AG08395 (cell line): ENCODE data around the gene PTPN1.
"Not testable (repeated sequence)": the region's sequence is repeated elsewhere in the genome, so short reads cannot be mapped to it uniquely, and the experiment has no call there.

ENCODE experiments used
- DNase-seq: peaks from one replicate; pipeline ENCODE4 v3.0.0; 2012; ENCODE audit warnings: mixed read lengths, low spot score

PTPN1 gene

DNA sequence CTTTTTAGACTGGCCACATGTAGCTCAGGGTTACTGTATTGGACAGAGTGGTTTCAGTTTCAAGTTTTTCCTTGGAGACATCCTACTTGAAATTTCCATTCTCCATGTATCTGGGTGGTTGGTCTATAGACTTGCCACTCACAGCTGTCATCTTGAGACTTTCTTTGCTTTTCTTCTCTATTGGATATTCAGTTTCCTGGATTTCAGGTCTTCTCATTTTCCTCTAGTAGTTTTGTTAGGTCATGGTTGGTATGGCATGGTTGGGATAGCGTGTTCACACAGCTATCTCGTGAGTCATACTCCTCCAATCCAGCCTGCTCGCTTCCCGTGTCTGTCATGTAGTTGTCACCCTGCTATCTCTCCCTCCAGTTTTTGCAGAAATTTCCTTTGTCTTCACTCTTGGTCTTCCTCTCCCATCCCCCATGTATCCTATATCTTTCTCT, 48.3 kb downstream of the PTPN1 start:
- DNase-seq: peak; percentile 28

DNA sequence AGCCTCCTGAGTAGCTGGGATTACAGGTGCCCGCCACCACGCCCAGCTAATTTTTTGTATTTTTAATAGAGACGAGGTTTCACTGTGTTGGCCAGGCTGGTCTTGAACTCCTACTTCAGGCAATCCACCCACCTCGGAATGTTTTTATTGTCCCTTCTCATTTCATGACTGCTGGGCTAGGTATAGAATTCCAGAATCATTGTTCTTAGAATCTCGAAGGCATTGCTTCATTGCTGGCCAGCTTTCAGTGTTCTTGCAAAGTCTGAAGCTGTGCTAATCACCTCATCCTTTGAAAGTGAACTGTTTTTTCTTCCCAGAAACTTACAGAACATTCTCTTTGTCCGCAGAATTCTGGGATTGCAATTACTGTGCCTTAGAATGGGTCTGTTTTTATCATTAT, 49.0 kb downstream of the PTPN1 start:
- DNase-seq: no peak

DNA sequence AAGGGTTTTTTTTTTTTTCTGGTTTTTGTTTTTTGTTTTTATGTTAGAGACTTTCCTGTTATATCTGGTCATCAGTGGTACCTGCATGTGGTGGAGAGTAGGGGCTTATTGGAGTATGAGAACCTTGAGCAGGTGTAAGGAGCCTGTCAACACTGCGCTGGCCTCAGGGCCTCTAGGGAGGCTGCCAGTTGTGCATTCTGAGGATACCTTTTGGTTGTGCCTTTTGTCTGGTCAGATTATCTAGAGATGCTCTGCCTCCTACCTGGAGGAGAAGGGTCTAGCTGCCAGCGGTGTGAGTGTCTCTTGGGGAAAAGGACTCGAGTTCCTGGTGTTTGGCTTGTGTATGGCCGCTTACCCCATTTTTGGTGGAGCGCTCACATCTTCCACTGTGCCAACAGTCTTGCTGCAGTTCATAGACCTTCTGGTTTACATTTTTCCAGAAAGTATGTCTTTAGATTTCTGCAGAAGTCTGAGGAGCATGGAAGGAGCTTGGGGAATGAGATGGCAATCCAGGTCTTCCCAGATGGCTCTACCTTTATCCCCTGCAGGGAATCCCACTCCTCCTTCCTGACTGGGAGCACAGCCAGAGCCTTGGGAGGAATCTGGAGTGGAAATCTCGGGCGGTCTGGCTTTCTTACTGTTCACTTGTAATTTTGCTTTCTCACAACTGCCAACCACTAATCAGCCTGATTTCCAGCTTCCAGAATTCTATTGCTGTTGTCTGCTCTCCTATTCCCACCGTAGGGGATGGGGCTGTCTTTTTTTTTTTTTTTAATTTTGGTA, 49.9 kb downstream of the PTPN1 start:
- DNase-seq: no peak

DNA sequence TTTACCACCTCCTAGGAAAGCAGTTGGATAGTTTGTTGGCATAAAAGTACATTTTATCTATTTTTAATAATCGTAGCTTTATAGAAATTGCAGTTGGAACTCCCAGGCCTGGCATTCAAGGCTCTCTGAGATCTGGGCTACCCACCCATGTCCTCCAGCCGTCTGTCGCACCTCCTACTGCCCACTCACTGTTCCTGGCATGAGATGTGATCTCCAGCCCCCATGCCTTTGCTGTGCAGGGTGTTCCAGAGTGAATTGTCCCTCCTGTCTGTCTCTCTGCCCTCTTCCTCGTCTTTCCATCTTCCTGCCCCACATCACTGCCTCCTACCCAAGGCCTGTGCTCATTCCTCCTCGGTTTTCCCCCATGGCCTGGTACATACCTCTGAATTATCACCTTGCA, 50.7 kb downstream of the PTPN1 start:
- no peak for DNase-seq

DNA sequence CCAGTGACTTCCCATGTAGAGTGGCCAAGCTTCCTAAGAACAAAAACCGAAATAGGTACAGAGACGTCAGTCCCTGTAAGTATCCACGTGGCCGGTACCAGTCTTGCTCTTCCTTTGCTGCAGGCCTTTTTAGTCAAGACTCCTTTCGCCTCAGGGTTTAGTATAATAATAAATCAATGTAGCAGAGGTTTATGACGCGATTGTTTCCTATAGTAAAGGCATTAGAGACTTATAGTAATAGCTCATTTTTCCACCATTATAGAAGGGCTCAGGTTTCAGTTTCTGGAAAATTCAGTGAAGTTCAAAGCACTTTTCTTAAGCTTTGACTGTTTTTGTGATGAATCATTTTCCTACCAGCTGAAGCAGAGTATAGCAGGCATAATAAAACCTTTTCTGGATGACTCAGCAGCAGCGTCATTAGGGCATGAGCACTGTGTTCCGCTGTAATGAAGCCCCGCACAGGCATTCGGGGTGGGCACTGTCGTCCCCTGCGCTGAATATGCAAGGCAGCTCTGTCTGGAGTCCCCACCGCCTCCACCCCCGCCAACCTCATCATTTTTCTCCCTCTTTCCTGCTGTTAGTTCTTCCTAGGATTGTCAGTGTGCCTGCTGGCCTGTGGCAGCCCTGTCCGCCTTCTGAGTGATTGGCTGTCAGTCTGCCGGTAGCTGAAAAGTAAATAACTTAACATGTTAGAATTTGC, 51.3 kb downstream of the PTPN1 start:
- DNase-seq: peak; percentile 94

DNA sequence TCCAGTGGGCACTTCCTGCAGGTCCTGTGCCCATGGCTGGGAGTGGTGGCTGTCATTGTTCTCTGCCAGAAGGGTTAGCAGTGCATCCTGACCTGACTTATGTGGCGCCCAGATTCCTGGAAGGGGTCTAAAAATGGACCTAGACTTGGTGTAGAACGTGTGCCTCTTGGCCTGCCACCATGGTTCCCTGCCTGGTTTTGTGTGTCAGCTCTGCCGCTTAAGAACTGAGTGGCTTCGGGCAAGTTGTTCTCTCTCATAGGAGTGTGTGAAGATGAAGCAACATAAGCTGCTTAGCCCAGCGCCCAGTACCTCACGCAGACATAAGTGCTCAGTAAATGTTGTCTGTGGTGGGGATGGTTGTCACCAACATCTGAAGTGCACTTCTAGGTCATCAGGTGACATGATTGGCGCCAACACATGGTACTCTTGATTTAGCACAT, 52.1 kb downstream of the PTPN1 start:
- no peak for DNase-seq

DNA sequence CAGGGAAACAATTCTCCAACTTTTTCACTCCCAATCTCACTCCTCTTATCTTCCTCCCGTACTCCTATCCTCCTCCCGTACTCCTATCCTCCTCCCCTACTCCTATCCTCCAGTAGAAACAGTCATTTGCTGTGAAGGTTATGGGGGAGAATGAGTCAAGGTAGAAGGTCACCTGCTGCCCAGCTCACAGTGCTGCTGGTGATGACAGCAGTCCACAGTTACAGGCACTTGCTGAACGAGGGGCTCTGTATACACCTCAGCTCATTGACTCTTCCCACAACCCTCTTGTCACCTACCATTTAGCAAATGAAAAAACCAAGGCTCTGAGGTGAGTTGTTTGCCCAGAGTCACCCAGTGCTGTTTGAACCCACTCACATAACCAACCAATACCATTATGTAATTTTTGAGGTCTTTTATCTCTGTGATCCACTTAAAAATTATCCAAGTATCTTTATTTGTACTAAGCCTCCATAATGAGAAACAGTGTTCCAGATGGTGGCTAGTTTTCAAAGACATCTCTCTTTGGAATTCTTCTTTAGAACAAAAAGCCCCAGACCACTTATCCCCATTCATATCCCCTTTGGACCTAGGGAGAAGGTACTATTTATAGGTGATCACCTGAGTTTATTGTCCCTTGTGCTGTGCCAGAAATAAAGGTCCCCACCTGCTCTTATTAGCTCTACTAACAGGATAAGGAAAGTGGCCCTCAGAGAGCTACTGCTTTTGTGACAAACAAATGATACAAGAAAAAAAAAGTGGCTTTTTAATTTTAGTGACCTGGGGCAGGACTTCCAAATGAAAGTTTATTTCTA, 53.2 kb downstream of the PTPN1 start:
- no peak for DNase-seq

DNA sequence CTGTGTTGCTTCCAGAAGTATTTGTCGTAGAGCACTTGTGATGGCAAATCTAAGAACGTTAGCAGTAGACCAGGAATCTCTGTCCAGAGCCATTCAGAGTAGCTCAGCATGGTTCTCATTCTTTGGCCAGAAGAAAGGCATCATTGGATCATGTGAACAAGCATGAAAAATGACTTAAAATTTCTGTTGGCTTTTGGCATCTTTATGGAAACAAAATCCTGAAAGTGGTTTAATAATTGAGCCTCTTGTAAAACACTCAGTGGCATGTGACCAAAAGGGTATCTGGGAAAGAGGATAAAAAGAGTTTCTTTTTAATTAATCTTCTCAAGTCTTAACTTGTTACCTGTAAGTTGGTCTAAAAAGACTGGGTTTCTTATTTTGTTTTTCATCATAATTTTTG, 55.2 kb downstream of the PTPN1 start:
- DNase-seq: no peak

DNA sequence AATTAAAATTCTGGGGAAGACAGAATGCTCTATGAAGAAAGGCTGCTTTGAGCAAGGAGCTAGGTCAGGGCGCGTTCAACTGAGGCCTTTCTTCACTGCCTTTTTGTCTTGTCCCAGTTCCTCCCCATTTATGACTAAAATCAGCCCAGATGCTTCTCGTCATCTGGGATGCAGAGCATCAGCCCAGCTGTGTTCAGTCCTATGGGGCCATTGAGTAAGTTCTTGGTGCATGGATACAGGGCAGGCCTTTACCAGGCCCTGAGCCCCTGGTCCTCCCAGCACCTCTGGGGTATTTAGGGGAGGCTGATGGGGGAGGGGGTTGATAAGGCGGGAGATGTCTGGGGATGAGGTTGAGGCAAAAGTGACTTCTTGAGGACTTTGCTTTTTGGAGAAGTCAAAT, 55.7 kb downstream of the PTPN1 start:
- no peak for DNase-seq

DNA sequence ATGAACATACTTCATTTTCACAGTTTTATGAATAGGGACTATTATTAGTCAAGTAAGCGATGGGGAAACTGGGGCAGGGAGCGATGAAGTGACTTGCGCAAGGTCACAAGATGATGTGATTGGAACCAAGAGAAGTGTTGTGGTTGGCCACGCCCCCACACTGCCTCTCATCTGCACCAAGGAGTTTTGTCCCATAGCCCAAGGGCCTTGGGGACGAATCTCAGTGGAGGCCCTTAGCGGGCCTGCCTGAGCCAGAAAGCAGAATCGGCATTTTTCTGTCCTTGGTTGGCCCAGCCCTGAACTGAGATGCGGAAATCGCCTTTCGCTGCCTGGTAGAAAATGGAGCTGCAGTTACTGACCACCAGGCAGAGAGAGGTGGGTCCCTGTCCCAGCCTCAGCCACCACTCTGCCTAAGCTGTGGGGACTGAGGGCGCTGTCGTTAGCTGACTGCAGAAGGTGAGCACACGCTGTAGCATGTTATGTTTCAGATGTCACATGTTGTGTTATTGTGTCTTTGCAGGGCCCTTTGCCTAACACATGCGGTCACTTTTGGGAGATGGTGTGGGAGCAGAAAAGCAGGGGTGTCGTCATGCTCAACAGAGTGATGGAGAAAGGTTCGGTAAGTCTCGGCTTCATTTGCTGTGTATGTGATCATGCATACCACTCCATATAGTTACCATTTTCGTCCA, 57.8 kb downstream of the PTPN1 start:
- DNase-seq: no peak

DNA sequence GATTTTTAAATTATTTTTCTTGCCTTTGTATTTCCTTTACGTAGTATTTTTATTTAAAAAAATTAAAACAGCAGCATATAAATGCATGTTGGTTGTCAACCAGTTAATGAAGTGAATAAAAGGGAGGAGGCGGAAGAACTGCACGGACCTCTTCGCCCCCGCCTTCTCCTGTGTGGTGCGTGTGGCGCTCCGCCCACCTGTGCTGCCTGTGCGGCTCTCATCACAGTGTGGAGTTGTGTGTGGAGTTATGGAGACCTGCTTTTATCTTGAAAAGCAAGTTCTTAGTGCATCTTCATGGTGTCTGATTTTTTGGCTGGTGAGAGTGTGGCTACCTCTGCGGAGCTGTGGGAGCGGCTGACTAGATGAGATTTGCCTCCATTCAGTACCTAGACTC, 58.4 kb downstream of the PTPN1 start:
- no peak for DNase-seq

DNA sequence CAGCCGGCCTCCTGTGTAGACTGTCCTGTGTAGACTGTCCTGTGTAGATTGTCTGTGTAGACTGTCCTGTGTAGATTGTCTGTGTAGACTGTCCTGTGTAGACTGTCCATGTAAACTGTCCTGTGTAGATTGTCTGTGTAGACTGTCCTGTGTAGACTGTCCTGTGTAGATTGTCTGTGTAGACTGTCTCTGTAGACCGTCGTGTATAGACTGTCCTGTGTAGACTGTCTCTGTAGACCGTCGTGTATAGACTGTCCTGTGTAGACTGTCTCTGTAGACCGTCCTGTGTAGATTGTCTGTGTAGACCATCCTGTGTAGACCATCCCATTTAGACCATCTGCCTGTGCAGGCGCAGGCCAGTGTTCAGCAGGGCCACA, 59.3 kb downstream of the PTPN1 start:
- not testable (repeated sequence) for DNase-seq

DNA sequence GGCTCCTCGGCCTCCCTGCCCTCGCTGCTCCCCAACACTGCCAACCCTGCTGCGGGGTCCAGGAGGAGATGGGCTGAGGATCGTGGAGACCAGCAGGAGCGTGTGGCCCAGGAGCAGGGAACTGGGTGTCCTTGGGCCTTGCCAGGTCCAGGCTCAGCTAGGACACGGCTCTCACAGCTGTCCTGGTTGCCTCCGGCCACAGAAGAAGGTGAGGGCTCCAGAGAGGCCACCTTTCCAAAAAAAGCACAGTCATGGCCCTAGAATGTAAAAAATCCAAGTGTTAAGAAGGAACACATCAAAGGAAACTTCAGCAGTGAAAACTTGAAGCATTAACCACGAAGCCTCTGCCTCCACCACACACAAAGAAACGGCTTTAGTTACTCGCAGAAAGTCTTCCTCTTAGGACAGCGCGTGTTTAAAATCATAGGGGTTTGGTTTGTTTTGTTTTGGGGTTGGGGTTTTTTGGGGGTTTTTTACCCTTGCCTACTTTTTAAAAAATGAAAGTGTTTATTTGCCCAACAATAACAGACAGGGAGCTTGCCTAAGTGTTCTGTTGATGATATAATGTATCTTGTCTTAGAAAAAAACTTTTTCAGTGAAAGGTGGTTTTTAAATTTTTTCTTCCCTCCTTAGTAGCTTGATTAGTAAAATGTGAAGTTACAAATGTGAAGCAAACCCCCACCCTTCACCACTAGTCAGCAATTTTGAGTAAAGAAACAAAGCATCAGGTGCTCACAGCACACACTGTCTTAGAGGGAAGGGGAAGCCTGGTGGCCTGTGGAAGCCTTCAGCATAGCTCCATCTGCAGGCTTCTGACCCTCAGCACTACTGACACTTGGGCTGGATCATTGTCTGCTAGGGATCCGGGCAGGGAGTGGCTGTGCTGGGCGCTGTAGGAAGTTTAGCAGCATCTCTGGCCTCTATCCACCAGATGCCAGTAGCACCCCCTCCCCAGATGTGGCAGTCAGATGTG, 60.0 kb downstream of the PTPN1 start:
- DNase-seq: no peak

DNA sequence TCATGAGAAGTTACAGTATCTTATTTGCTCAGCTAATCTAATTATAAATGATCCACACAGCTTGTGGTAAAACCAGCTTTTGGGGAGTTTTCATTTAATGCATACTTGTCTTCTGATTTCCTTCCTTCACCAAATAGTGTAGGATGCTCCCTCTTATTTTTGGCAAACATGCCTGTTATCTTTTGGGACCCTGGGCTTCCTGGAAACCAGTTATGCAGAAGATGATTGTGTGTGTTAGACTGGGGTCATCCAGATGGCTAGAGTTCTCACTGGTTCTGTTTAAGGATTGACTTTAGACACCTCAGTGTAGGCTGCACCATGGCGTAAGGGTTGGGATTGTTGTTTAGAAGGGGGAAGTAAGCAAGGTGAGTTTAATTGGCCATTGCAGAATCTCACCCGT, 61.3 kb downstream of the PTPN1 start:
- DNase-seq: no peak

DNA sequence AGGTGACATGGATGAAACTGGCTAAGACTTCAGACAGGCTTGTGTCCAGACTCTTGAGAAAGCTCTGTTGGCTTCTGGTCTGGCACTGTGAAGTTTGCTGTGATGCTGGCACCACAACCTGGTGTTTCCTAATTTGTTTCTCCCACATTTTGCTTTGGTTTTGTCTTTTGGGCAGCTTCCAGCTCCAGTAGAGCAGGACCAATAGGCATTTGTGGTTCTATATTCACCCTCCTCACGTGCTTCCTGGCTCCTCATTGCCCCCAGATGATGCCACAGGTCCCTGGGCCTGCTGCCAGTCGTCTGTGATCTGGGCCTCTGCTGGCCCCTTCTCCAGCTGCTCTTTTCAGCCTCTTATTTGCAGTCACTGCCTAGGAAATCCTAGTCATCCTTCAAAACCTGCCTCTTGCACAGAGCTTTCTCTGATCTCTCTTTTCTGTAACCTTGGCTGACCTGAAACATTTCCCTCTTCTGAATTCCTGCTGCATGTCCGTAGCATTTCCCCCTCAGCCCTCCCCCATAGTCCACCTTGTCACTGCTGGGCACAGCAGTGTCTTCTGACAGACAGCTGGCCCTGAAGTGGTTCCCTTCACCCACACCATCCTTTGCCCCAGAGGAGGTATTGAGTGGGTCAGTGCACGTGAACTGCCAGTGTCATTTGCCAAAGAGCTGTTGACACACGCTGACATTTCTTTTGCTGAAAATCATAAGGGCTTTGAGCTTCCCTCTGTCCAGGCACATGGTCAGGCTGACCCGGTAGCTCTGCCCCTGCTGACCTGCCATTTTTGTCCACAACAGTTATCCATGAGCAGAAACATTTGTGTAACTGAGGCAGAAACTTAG, 63.0 kb downstream of the PTPN1 start:
- DNase-seq: peak; percentile 82

DNA sequence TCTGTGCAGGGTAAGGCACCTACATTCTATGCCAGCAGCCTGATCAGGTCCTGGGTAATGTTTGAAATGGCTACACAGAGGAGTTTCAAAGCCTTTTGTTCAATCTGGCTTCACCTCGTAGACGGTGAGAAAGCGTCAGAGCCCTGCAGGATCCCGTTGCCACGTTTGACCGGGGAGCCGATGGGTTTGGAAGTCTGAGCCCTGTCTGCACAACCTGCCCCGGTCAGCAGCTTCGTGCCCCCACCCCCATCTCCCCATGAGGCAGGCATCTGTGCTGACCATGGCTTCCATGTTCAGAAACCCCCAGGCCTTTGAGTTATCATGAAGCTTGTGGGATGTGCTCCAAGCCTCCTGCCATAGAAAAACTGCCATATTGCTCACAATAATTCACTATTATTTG, 63.9 kb downstream of the PTPN1 start:
- no peak for DNase-seq

DNA sequence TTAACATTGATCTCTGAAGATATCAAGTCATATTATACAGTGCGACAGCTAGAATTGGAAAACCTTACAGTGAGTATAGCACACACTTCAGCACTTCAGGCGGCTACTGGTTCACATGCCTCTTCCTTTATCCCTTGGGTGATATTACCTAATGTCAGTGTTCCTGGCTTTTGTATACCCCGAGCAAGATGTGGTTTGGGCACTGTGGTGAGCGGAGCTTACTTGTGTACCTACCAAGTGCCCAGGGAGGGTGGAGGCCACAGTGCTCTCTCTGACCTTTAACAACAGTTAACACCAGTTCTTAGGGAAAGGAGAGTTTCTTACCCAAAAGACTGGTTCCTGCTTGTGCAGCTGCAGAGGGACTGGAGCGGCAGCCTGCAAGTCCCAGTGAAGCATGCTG, 64.4 kb downstream of the PTPN1 start:
- DNase-seq: no peak

DNA sequence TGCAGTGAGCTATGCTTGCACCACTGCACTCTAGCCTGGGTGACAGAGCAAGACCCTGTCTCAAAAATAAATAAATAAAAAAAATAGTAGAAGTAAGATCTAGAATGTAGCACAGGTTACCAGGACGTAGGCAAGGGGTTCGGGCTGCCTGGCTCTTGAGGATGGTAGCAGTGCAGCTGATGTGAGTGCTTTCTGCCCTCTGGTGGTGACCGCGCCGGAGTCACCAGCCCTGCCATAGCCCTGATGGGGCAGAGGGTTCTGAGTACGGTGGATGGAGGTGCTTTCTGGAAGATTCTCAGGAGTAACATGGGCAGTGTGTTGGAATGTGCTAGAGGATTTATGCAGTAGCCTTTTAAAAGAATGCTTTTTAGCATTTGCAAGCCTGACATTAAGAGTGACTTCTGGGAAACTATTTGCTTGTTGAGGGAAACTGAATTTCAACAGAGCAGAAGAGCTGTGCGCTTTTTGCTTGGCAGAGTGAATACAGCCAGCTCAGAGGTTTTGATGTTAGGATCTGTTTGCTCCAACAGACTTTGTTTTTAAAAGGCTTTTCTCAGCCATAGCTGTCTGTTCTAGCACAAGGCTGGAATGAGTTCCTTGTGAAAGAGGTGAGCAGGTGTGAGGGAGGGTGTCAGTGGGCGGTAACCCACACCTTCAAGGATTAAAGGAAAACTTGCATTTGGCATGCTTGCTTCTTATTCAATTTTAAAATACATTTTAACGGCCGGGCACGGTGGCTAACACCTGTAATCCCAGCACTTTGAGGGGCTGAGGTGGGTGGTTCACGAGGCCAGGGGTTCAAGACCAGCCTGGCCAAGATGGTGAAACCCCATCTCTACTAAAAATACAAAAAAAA, 65.9 kb downstream of the PTPN1 start:
- DNase-seq: peak; percentile 67
